Amygdala (tissue), 56 donors: ENCODE measurements around the gene KIF11.

Experiments used
- DNase-seq, 56 donors: peaks; one replicate each; lab custom pipeline; 2025; lab: John Stamatoyannopoulos, UW

KIF11 gene

GRCh38 chr10:92699518-92700381 is 106.8 kb downstream of the KIF11 start:
- peak in 3 of 56 donors; percentile 8 to 12 (median 11) for DNase-seq

GRCh38 chr10:92702301-92702916 is 109.5 kb downstream of the KIF11 start:
- DNase-seq = no peak
